Stimulated activated CD4-positive, alpha-beta T cell treated with anti-CD3 and anti-CD28 coated beads, Interleukin-2, amount 100 ng/mL, for 24 hours (primary cell): ENCODE data around the gene SPDYE4.

Experiments used
- DNase-seq, 2 donors: peaks; one replicate each; pipeline ENCODE4 v3.0.0-alpha.2; 2020

Gene SPDYE4

GRCh38 chr17:8782176-8782575 is 23.8 kb upstream of the SPDYE4 start:
- DNase-seq = no peak

GRCh38 chr17:8781776-8782175 is 23.4 kb upstream of the SPDYE4 start:
- no peak for DNase-seq

DNA sequence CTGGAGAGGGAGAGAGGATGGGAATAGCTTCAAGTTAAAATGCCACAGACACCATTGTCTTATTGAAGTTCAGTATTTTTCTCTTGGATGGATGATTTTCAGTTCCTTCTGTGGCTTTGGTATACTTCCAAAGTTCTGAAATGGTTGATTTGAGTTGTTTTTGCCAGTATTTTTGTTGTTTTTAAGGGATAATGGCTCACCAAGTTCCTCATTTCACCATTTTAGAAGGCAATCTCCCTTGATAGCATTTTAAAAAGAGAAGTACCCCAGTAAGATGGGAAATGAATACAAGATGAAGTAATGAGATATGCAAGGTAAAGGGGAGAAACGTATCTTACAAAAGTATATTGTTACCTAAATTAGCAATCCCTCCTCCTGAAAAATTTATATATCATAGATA is 18.5 kb upstream of the SPDYE4 start:
- DNase-seq = no peak

DNA sequence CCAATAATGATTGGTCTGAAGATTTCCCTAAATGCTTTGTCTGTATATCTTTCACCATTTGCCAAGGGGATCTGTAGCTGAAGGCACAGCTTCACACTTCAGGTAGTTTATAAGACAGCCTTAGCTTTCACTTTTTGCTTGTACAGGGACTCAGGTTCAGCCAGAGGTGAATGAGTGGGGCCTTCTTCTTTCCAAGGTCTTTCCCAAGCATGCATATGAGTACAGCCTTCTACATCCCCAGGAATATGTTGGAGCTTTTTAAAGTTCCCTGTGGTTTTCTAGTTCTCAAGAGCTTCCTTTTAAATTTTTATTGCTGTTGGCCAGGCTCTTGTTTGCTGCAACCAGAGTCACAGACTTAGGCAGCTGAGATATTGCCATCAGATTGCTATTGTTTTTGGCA is 17.9 kb upstream of the SPDYE4 start:
- no peak for DNase-seq

DNA sequence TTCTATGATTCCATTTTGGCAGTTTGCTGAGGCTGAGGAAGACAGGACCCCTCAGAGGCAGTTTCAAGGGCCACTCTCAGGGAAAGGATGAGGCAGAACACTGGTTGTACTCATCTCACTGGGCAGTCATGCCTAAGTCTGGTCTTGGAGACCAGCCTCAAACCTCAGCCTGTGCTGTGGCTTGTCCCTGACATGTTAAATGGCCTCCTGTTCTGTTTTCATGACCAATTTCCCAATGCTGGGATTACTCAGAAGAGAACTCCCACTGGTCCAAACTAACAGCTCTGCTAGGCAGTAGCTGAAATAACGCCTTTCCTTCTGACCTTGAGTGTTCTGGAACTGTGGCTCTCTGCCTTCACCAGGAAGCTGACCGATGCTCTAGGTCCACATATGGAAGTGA is 8.4 kb upstream of the SPDYE4 start:
- DNase-seq = no peak

DNA sequence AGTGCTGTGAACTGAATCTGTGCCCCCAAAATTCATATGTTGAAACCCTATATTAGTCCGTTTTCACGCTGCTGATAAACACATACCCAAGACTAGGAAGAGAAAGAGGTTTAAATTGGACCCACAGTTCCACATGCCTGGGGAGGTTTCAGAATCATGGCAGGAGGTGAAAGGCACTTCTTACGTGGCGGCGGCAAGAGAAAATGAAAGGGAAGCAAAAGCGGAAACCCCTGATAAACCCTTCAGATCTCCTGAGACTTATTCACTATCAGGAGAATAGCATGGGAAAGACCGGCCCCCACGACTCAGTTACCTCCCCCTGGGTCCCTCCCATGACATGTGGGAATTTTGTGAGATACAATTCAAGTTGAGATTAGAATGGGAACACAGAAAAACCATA is 3.7 kb upstream of the SPDYE4 start:
- DNase-seq = no peak

- DNase-seq = no peak
Observed at GRCh38 chr17:8757189-8757588, 1.2 kb downstream of the SPDYE4 start.

DNA sequence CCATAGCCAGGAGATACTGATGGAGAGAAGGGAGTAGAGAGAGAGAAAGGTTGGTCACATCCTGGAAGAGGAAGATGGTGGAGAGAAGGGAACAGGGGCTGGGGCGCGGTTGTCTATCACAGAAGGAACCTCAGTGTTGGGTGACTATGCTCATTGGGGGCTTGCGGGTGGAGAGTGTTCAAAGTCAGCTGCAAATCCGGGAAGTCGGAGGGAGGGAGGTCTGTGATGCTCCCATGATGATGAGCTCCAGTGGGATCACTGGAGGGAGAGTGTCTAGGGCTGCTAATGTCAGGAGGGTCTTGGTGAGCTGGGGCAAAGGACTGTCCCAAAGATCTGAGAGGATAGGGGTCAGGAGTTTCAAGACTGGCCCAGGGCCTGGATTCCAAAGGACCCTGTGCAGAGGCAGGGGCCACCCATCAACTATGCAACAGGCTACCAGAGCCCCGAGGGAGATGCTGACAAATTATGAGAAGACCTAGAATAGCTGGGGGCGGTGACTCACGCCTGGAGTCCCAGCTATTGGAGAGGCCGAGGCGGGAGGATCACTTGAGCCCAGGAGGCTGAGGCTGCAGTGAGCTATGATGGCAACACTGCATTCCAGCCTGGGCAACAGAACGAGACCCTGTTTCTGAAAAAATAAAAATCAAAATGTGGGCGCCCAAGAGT is 2.6 kb downstream of the SPDYE4 start:
- no peak for DNase-seq

GRCh38 chr17:8754890-8755289 is 3.5 kb downstream of the SPDYE4 start:
- DNase-seq = no peak

GRCh38 chr17:8753976-8754440 is 4.3 kb downstream of the SPDYE4 start:
- DNase-seq = no peak

DNA sequence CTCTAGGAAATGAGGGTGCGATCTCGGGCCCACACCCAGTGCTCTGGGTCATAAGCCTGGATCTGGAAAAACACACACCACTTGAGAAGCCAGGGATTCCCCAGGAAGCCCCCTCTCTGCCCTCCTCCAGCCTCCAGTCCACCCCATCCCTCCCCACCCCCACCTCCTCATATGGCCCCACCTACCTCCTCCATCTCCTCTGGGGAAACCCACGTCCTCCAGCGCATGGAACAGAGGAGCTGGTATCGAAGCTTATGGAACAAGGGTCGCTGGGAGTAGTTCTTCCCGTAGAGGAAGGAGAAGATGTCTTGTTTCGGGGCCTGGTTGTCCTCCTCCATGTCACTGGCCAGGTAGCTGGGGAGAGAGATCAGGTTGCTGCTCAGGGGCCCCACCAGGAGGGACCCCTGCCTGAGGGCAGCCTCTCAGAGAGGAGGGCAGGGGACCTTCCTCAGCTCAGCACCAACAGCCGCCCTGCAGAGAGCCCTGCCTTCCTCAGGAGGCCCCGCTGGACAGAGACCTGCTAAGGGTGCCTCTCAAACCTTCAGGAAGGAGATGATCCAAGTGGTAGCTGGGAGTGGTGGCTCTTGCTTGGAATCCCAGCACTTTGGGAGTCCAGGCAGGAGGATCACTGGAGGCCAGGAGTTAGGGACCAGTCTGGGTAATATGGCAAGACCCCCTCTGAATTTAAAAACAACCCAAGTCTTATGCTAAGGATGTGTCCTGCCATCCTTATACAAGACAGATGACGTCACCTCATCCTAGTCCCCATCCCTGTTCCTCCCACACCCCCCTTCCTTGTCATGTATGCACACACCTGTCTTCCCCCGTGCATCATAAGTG is 5.0 kb downstream of the SPDYE4 start:
- no peak for DNase-seq

- no peak for DNase-seq
Observed at GRCh38 chr17:8749616-8750015, 8.7 kb downstream of the SPDYE4 start.

DNA sequence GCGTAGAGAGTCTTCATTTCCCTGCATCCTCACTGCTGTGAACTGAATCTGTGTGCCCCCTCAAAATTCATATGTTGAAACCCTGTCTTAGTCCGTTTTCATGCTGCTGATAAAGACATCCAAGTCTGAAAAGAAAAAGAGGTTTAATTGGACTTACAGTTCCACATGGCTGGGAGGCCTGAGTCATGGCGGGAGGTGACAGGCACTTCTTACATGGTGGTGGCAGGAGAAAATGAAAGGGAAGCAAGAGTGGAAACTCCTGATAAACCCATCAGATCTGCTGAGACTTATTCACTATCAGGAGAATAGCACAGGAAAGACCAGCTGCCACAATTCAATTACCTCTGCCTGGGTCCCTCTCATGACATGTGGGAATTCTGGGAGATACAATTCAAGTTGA is 10.6 kb downstream of the SPDYE4 start:
- no peak for DNase-seq

DNA sequence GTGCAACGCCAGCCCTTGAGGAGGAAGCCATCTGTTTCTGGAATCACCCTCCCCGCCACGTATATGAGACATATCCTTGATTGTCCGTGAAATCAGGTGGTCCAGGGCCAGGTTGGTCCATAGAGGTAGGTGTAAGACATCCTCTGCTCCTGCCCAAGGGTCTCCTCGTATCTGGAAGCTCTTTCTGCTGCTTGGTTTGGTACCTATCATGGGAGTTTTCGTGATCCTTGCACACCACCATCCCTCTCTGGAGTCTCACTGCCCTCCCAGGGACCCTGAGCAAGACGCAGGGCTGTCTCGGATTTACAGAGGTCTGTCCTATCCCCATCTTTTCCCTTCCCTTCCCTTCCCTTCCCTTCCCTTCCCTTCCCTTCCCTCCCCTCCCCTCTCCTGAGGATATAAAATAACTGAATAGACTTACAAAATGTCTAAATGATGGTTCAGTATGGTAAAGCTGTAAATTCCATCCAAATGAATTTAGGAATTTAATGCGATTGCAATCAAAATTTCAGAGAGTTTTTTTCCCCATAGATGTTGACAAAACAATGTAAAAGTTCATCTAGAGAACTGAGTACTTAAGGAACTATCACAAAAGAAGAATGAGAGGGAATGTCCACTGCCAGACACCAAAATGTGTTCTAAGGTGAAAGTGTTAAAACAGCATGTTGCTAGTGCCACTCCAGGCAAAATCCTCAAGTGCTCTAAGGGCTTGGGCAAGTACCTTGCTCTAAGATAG is 11.7 kb downstream of the SPDYE4 start:
- DNase-seq = no peak

GRCh38 chr17:8745586-8746500 is 12.5 kb downstream of the SPDYE4 start:
- DNase-seq = peak; percentile 83 to 85

DNA sequence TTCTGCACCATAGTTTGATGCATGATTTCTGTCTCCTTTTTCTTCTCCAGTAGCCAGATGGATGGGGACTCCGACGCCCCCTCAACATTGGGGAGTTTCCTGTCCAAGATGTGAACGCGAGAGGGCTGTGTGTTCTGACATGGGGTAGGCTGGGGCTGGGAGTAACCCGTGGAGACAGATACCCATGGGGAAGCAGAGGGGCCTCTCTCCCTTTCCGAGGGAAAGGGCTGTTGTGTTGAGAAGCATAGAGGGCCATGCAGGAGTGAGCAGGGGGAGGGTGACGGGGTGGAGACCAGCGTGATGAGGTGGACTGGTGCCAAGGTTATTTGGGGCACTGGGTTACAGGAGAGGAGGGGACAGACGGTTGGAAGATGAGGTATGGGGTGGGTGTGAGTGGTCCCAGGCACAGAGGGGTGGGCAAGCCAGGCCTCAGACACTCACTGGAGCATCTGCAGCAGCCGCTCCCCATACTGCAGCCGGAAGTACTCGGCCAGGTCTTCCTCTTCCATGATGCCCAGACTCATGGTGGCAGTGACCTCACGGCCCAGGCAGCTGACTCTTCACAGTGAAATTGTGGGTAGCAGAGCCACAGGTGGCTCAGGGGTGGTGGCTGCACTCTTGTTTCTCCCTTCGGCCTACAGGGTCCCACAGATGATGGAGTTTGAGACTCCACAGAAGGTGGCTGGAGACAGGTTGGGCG is 14.1 kb downstream of the SPDYE4 start:
- no peak for DNase-seq

- DNase-seq = no peak
Observed at GRCh38 chr17:8742819-8743218, 15.5 kb downstream of the SPDYE4 start.

DNA sequence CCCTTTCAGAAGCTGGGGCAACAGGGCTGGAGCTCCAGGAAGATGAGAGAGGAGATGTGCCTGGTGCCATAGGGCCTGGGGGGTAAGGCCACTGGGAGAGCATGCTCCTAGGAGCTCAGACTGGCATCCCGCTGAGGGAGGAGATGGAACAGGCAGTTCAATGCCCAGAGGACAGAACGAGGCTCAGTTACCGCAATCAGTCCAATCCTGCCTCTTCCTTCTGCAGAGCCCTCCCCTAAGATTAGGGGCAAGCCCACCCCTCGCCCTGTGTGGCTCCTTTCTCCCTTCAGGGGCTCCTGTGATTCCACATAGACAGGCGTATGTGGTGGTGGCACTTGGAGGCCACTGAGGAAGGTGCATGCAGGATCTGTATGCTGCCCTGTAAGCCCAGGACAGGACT is 16.1 kb downstream of the SPDYE4 start:
- DNase-seq = no peak

GRCh38 chr17:8741771-8742170 is 16.6 kb downstream of the SPDYE4 start:
- no peak for DNase-seq

- no peak for DNase-seq
Observed at GRCh38 chr17:8741366-8741765, 17.0 kb downstream of the SPDYE4 start.

DNA sequence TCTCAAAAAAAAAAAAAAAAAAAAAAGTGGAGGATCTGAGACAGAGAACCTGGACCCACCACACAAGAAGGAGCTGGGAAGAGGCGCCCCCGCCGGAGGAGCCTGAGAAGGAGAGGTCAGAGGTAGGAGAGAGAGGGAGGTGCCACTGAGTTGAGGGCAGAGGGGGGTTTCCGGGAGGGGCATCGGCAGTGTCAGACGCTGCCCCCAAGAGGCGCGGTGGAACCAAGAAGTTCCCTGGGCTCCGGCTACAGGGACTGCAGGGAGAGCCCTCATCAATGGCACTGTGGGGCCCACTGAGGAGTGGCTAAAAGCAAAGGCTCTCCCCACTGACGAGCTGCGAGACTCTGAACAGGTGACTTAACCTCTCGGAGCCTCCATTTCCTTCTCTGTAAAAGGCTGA is 17.9 kb downstream of the SPDYE4 start:
- peak; percentile 29 to 31 for DNase-seq

DNA sequence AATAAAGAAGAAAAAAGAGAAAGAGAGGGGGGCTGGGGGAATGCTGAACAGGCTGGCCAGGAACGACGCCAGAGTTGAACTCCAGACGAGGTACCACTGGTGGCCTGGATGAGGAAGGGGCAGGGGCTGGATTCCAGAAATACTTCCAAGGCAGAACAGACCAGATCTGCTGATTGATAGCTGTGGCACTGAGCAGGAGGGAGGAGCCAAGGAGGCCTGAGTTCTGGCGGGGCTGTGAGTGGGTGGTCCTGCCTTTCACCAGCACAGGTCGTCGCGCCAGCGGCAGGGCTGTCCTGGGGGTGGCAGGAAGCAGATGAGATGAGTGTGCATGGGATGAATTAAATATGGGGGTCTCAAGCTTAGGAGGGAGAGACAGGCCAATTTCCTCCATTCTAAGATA is 19.2 kb downstream of the SPDYE4 start:
- no peak for DNase-seq
